GM23338 (cell line): ENCODE measurements around the gene DDX60. TPM values are rescaled to one million over a fixed set of nuclear protein-coding genes. Genes with fewer than 3 reads are reported as not detected.

Experiments used
- ATAC-seq: fragments of 200-7000 bp; cut with Tn5 transposase; 3 replicates; pipeline ENCODE4 v1.9.1; 2020
- DNase-seq: peaks from one replicate; pipeline ENCODE4 v3.0.0-alpha.2; 2015; ENCODE audit warnings: low spot score
- H2AFZ ChIP-seq: fragments of 200-600 bp; sonication (generic); 2 replicates; pipeline ENCODE4 v1.8.0; 2016; ENCODE audit warnings: antibody characterized with exemption, mild to moderate bottlenecking, moderate library complexity
- H3F3A ChIP-seq: fragments of 200-600 bp; sonication (generic); replicated peaks from 2 replicates; pipeline ENCODE4 v1.8.0; 2017; ENCODE audit warnings: antibody characterized with exemption, mixed run types, low read depth
- H3K27ac ChIP-seq: fragments of 200-600 bp; sonication (generic); 2 replicates; pipeline ENCODE4 v1.6.1; 2016; ENCODE audit warnings: low read depth
- H3K27me3 ChIP-seq: fragments of 200-600 bp; sonication (generic); 2 replicates; pipeline ENCODE4 v1.8.0; 2016; ENCODE audit warnings: mild to moderate bottlenecking, mixed run types, moderate library complexity; ENCODE audit not compliant: insufficient read depth
- H3K36me3 ChIP-seq: fragments of 200-600 bp; sonication (generic); 2 replicates; pipeline ENCODE4 v1.8.0; 2016; ENCODE audit warnings: mild to moderate bottlenecking; ENCODE audit not compliant: insufficient read depth
- H3K4me1 ChIP-seq: fragments of 200-600 bp; sonication (generic); 2 replicates; pipeline ENCODE4 v1.8.0; 2016; ENCODE audit warnings: mild to moderate bottlenecking, moderate library complexity; ENCODE audit not compliant: insufficient read depth
- H3K4me2 ChIP-seq: fragments of 200-600 bp; sonication (generic); 2 replicates; pipeline ENCODE4 v1.7.1; 2017; ENCODE audit warnings: mixed run types
- H3K4me3 ChIP-seq: fragments of 200-600 bp; sonication (generic); 2 replicates; pipeline ENCODE4 v1.6.1; 2016; ENCODE audit warnings: mixed run types
- H3K79me2 ChIP-seq: fragments of 200-600 bp; sonication (generic); replicated peaks from 2 replicates; pipeline ENCODE4 v1.8.0; 2017; ENCODE audit warnings: mild to moderate bottlenecking; ENCODE audit not compliant: insufficient read depth
- H3K9me2 ChIP-seq: fragments of 200-600 bp; sonication (generic); 2 replicates; pipeline ENCODE4 v1.8.0; 2017; ENCODE audit not compliant: insufficient read depth
- H4K20me1 ChIP-seq: fragments of 200-600 bp; sonication (generic); replicated peaks from 2 replicates; pipeline ENCODE4 v1.8.0; 2017; ENCODE audit warnings: mild to moderate bottlenecking; ENCODE audit not compliant: insufficient read depth
- H3K27ac Mint-ChIP-seq: 2 replicates; pipeline ENCODE4 v1.8.0; 2020; ENCODE audit warnings: inconsistent platforms, mild to moderate bottlenecking, moderate library complexity, mixed read lengths
- H3K27me3 Mint-ChIP-seq: 3 replicates; pipeline ENCODE4 v1.8.0; 2022; ENCODE audit warnings: low read depth, mild to moderate bottlenecking, moderate library complexity, mixed read lengths, inconsistent platforms; ENCODE audit not compliant: insufficient read depth, poor library complexity
- H3K36me3 Mint-ChIP-seq: 3 replicates; pipeline ENCODE4 v1.8.0; 2021; ENCODE audit warnings: low read depth, mild to moderate bottlenecking, inconsistent platforms, moderate library complexity, mixed read lengths
- H3K4me1 Mint-ChIP-seq: 3 replicates; pipeline ENCODE4 v1.8.0; 2020; ENCODE audit warnings: mild to moderate bottlenecking, inconsistent platforms, mixed read lengths
- H3K4me3 Mint-ChIP-seq: 3 replicates; pipeline ENCODE4 v1.8.0; 2021; ENCODE audit warnings: moderate library complexity, mild to moderate bottlenecking, inconsistent platforms, mixed read lengths
- H3K9me3 Mint-ChIP-seq: 3 replicates; pipeline ENCODE4 v1.8.0; 2020; ENCODE audit warnings: moderate library complexity, mild to moderate bottlenecking, inconsistent platforms, mixed read lengths
- CREB1 ChIP-seq: fragments of 250-450 bp; sonication (Bioruptor Pico); IDR thresholded peaks from 2 replicates; pipeline ENCODE4 v1.5.0; 2020; ENCODE audit warnings: low read depth, mild to moderate bottlenecking, moderate library complexity
- CTCF ChIP-seq, 2 experiments: fragments of 200-600 bp in 1 of 2; sonication (generic) in 1 of 2; conservative IDR thresholded peaks; 2 replicates each; pipeline versions ENCODE4 v1.5.1 to v1.6.1; 2016 to 2017; ENCODE audit warnings: antibody characterized with exemption in 2 of 2, low read depth in 2 of 2, mild to moderate bottlenecking in 2 of 2, moderate library complexity in 1 of 2
- ETS1 ChIP-seq: IDR thresholded peaks from 2 replicates; pipeline ENCODE4 v1.6.1; 2016; ENCODE audit warnings: antibody characterized with exemption
- EZH2 ChIP-seq: fragments of 200-600 bp; sonication (generic); IDR thresholded peaks from one replicate; pipeline ENCODE4 v1.8.0; 2017; ENCODE audit warnings: antibody characterized with exemption, mild to moderate bottlenecking, low read depth; ENCODE audit not compliant: unreplicated experiment
- EZH2phosphoT487 ChIP-seq: fragments of 200-600 bp; sonication (generic); IDR thresholded peaks from one replicate; pipeline ENCODE4 v1.8.1; 2018; ENCODE audit warnings: antibody characterized with exemption; ENCODE audit not compliant: unreplicated experiment
- JUNB ChIP-seq: IDR thresholded peaks from one replicate; pipeline ENCODE4 v1.6.1; 2016; ENCODE audit warnings: antibody characterized with exemption; ENCODE audit not compliant: unreplicated experiment
- NANOG ChIP-seq: IDR thresholded peaks from 2 replicates; pipeline ENCODE4 v1.6.1; 2016; ENCODE audit warnings: antibody characterized with exemption, borderline replicate concordance
- POLR2AphosphoS5 ChIP-seq: IDR thresholded peaks from 2 replicates; pipeline ENCODE4 v1.6.1; 2016; ENCODE audit warnings: antibody characterized with exemption, low read depth
- REST ChIP-seq: IDR thresholded peaks from one replicate; pipeline ENCODE4 v1.6.1; 2018; ENCODE audit warnings: antibody characterized with exemption; ENCODE audit not compliant: unreplicated experiment
- STAT1 ChIP-seq: IDR thresholded peaks from one replicate; pipeline ENCODE4 v1.6.1; 2016; ENCODE audit warnings: antibody characterized with exemption; ENCODE audit not compliant: unreplicated experiment
- ZNF114 ChIP-seq: fragments of 250-450 bp; sonication (Bioruptor Pico); IDR thresholded peaks from 2 replicates; pipeline ENCODE4 v1.5.0; 2020; ENCODE audit warnings: mild to moderate bottlenecking, moderate library complexity
- ZNF462 ChIP-seq: fragments of 250-450 bp; sonication (Bioruptor Pico); IDR thresholded peaks from 2 replicates; pipeline ENCODE4 v1.5.0; 2020; ENCODE audit warnings: mild to moderate bottlenecking, moderate library complexity
- polyA plus RNA-seq: library from polyadenylated mRNA; unstranded; fragments of >200 nt; fragmentation: Nextera tagmentation; extraction: Ambion mirVana; gene quantifications from 2 replicates; pipeline ENCODE4 v1.2.1, GENCODE V29; 2016
- total RNA-seq: library from RNA; depleted of rRNA; stranded (reverse); fragments of >200 nt; shearing (Covaris generic); gene quantifications from 2 replicates; pipeline ENCODE4 v1.2.3, GENCODE V29; 2014

The DDX60 gene
- total and polyA plus RNA-seq, 2 experiments from 2014 or later = 1.0 to 1.4 TPM

GRCh38 chr4:168279556-168279955 is 39.0 kb downstream of the DDX60 start:
- H3K36me3 ChIP-seq = no peaks in the 10 kb centered on the region
- no peaks in the 10 kb centered on the region for H3K9me2 ChIP-seq
- Mint-ChIP-seq H3K4me1 (peaks cover 9% of the 10 kb centered on the region), H3K4me3 (no peak overlapping the region), H3K27me3 (no peaks in the 10 kb centered on the region), H3K27ac (no peak overlapping the region), H3K9me3 (no peaks in the 10 kb centered on the region), H3K36me3 (no peaks in the 10 kb centered on the region)
- no peak overlapping the region for H3K4me3 ChIP-seq
- no peaks in the 10 kb centered on the region for H3F3A ChIP-seq
- no peaks in the 10 kb centered on the region for H4K20me1 ChIP-seq
- H2AFZ ChIP-seq = no peak overlapping the region
- DNase-seq (no peak), ATAC-seq (no peak)
- H3K27me3 ChIP-seq = no peaks in the 10 kb centered on the region
- TF ChIP-seq ETS1 (no peak), EZH2 (no peak), ZNF114 (no peak), ZNF462 (CRISPR knock-in tag) (no peak), REST (no peak), EZH2phosphoT487 (no peak), STAT1 (no peak), NANOG (no peak), CREB1 (CRISPR knock-in tag) (no peak), POLR2AphosphoS5 (no peak), CTCF (conservative IDR thresholded peaks at IDR 0.05; ENCODE audit: low read depth in 2 of 2) (no peak), JUNB (no peak)
- H3K79me2 ChIP-seq = no peaks in the 10 kb centered on the region
- no peak overlapping the region for H3K27ac ChIP-seq
- H3K4me2 ChIP-seq = no peak overlapping the region
- no peaks in the 10 kb centered on the region; the same call in 1 of the 2 replicates for H3K4me1 ChIP-seq
